ENCODE data around the gene PKD1L1. TPM values are rescaled to one million over a fixed set of nuclear protein-coding genes. Genes with fewer than 3 reads are reported as not detected.

PKD1L1 gene
- total RNA-seq, 1 experiment from 2014 or later, result 0.17 TPM

DNA sequence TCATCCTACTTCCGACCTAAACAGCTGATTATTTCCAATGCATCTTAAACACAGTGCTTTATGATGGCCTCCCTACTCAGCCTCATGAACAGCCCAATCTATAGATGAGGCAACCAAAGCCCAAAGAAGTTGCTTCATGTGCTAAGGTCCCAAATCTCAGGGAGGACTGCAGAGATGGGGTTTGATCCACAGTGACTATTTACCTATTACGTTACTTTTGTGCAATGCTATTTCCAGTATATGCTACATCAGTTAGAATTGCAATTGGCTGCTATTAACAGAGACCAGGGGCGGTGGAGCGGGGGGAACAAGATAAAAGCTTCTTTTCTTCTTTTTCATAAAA is 213.3 kb downstream of the PKD1L1 start:
- no peak overlapping the region for H2AFZ ChIP-seq (ENCODE audit: low read depth, low read length, poor library complexity, severe bottlenecking)
- TF ChIP-seq, protein P1, sequence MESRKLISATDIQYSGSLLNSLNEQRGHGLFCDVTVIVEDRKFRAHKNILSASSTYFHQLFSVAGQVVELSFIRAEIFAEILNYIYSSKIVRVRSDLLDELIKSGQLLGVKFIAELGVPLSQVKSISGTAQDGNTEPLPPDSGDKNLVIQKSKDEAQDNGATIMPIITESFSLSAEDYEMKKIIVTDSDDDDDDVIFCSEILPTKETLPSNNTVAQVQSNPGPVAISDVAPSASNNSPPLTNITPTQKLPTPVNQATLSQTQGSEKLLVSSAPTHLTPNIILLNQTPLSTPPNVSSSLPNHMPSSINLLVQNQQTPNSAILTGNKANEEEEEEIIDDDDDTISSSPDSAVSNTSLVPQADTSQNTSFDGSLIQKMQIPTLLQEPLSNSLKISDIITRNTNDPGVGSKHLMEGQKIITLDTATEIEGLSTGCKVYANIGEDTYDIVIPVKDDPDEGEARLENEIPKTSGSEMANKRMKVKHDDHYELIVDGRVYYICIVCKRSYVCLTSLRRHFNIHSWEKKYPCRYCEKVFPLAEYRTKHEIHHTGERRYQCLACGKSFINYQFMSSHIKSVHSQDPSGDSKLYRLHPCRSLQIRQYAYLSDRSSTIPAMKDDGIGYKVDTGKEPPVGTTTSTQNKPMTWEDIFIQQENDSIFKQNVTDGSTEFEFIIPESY (IDR thresholded peaks at IDR 0.05; ENCODE audit: extremely low read depth, insufficient replicate concordance, low read length), result no peak
- TF ChIP-seq POLR2AphosphoS5 (IDR thresholded peaks at IDR 0.05; ENCODE audit: low read depth, low read length) (no peak), TCF7L2 (IDR thresholded peaks at IDR 0.05; ENCODE audit: borderline replicate concordance, extremely low read depth, insufficient read depth, insufficient read length) (no peak)
- TF ChIP-seq, protein P2, sequence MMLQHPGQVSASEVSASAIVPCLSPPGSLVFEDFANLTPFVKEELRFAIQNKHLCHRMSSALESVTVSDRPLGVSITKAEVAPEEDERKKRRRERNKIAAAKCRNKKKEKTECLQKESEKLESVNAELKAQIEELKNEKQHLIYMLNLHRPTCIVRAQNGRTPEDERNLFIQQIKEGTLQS (IDR thresholded peaks at IDR 0.05), result no peak
- H3K27me3 ChIP-seq (ENCODE audit: insufficient read depth, low read length), result peaks cover 13% of the 10 kb centered on the region; the same call in 1 of the 2 replicates
- H3K4me3 ChIP-seq (replicated peaks in 1 of 2; ENCODE audit: low read depth in 1 of 2, low read length in 2 of 2), result no peak overlapping the region
- no peaks in the 10 kb centered on the region for H4K20me1 ChIP-seq (ENCODE audit: insufficient read depth)
- no peak overlapping the region for H3K4me2 ChIP-seq (ENCODE audit: low read length)
- H3K9me2 ChIP-seq (ENCODE audit: insufficient read depth), result no peaks in the 10 kb centered on the region
- H3K27ac ChIP-seq (ENCODE audit: low read depth, low read length), result no peak overlapping the region
- H3K79me2 ChIP-seq (ENCODE audit: insufficient read depth, low read length), result no peaks in the 10 kb centered on the region
- CTCF ChIA-PET, result no interaction called here
- no peaks in the 10 kb centered on the region for H3K36me3 ChIP-seq (ENCODE audit: control insufficient read depth in 1 of 2, insufficient read depth in 2 of 2, low read length in 2 of 2)
- H3K9me3 ChIP-seq (ENCODE audit: control insufficient read depth in 1 of 2, insufficient read depth in 1 of 2, low read depth in 1 of 2, low read length in 2 of 2), result no peaks in the 10 kb centered on the region
- H3K4me1 ChIP-seq (ENCODE audit: control insufficient read depth in 1 of 2, insufficient read depth in 2 of 2, low read length in 2 of 2), result no peaks in the 10 kb centered on the region
- ATAC-seq (no peak), DNase-seq (ENCODE audit: low read depth, low spot score) (no peak)
- H3K9ac ChIP-seq (ENCODE audit: low read length), result no peak overlapping the region
- POLR2A ChIA-PET, result no interaction called here
- RAD21 ChIA-PET (ENCODE audit: low non-redundant PET in 1 of 2, low total read pairs in 2 of 2, uncharacterized antibody in 2 of 2, unreplicated experiment in 2 of 2), result no interaction called here
- intact Hi-C loops (cut with micrococcal nuclease), result no loop called here
- BruUV-seq (replicated peaks), result no TSS peak

GRCh38 chr7:47734287-47734948 is 213.8 kb downstream of the PKD1L1 start:
- Histone ChIP-seq H3K27ac (ENCODE audit: low read depth, low read length) (no peak overlapping the region), H4K20me1 (ENCODE audit: insufficient read depth) (no peaks in the 10 kb centered on the region), H3K79me2 (ENCODE audit: insufficient read depth, low read length) (no peaks in the 10 kb centered on the region), H3K9me2 (ENCODE audit: insufficient read depth) (no peaks in the 10 kb centered on the region), H3K4me3 (replicated peaks in 1 of 2; ENCODE audit: low read depth in 1 of 2, low read length in 2 of 2) (no peak overlapping the region), H3K27me3 (ENCODE audit: insufficient read depth, low read length) (peaks cover 13% of the 10 kb centered on the region; the same call in 1 of the 2 replicates), H3K4me1 (ENCODE audit: control insufficient read depth in 1 of 2, insufficient read depth in 2 of 2, low read length in 2 of 2) (no peaks in the 10 kb centered on the region), H3K36me3 (ENCODE audit: control insufficient read depth in 1 of 2, insufficient read depth in 2 of 2, low read length in 2 of 2) (no peaks in the 10 kb centered on the region), H3K4me2 (ENCODE audit: low read length) (no peak overlapping the region), H3K9ac (ENCODE audit: low read length) (no peak overlapping the region), H3K9me3 (ENCODE audit: control insufficient read depth in 1 of 2, insufficient read depth in 1 of 2, low read depth in 1 of 2, low read length in 2 of 2) (no peaks in the 10 kb centered on the region), H2AFZ (ENCODE audit: low read depth, low read length, poor library complexity, severe bottlenecking) (no peak overlapping the region)
- intact Hi-C loops (cut with micrococcal nuclease), result no loop called here
- ChIA-PET CTCF (no interaction called here), POLR2A (no interaction called here), RAD21 (ENCODE audit: low non-redundant PET in 1 of 2, low total read pairs in 2 of 2, uncharacterized antibody in 2 of 2, unreplicated experiment in 2 of 2) (no interaction called here)
- ATAC-seq, result no peak
- no TSS peak for BruUV-seq (replicated peaks)
- no peak for DNase-seq (ENCODE audit: low read depth, low spot score)
- TF ChIP-seq ELF1 (IDR thresholded peaks at IDR 0.05; ENCODE audit: borderline replicate concordance, low read depth) (no peak), SIN3A (IDR thresholded peaks at IDR 0.05; ENCODE audit: low read depth) (no peak), FOSL1 (IDR thresholded peaks at IDR 0.05; ENCODE audit: low read depth) (no peak), POLR2A (IDR thresholded peaks at IDR 0.05; ENCODE audit: borderline replicate concordance, extremely low read depth, insufficient read depth, insufficient read length) (no peak), YY1 (IDR thresholded peaks at IDR 0.05; ENCODE audit: extremely low read depth, insufficient replicate concordance, low read depth, low read length) (no peak), CBX3 (IDR thresholded peaks at IDR 0.05; ENCODE audit: low read depth) (no peak), JUND (IDR thresholded peaks at IDR 0.05) (no peak), EZH2 (IDR thresholded peaks at IDR 0.05) (no peak)
- TF ChIP-seq, protein P3, sequence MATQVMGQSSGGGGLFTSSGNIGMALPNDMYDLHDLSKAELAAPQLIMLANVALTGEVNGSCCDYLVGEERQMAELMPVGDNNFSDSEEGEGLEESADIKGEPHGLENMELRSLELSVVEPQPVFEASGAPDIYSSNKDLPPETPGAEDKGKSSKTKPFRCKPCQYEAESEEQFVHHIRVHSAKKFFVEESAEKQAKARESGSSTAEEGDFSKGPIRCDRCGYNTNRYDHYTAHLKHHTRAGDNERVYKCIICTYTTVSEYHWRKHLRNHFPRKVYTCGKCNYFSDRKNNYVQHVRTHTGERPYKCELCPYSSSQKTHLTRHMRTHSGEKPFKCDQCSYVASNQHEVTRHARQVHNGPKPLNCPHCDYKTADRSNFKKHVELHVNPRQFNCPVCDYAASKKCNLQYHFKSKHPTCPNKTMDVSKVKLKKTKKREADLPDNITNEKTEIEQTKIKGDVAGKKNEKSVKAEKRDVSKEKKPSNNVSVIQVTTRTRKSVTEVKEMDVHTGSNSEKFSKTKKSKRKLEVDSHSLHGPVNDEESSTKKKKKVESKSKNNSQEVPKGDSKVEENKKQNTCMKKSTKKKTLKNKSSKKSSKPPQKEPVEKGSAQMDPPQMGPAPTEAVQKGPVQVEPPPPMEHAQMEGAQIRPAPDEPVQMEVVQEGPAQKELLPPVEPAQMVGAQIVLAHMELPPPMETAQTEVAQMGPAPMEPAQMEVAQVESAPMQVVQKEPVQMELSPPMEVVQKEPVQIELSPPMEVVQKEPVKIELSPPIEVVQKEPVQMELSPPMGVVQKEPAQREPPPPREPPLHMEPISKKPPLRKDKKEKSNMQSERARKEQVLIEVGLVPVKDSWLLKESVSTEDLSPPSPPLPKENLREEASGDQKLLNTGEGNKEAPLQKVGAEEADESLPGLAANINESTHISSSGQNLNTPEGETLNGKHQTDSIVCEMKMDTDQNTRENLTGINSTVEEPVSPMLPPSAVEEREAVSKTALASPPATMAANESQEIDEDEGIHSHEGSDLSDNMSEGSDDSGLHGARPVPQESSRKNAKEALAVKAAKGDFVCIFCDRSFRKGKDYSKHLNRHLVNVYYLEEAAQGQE (IDR thresholded peaks at IDR 0.05; ENCODE audit: low read depth), result no peak

All from HCT116 (cell line).